ENCODE measurements around the gene FOXN3.

FOXN3 gene

DNA sequence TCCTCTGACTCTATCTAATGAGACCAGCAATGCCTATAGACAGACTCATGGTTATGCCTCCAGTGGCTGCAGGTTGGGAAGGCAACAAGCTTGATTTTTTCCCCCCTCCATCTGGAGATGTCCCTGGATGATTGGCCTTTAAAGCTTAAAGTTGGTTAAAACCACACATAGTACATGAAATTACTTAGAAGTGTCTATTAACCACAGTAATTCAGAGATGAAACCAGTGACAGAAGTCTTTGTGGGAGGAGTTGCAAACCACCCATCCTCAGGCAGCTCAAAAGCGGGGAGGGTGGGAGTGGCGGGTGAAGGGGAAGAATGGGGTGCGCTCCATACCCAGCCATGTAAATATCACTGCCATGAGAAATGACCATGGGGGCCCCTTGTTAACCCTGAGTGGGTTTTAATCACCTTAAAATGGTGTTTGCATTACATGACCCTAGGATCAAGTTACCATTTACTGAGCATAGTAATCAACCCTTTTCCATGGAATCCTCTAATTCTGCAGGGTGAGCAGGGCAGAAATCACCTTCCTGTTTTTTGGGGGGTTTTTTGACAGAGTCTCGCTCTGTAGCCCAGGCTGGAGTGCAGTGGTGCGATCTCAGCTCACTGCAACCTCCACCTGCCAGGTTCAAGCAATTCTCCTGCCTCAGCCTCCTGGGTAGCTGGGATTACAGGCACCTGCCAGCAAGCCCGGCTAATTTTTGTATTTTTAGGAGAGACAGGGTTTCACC, 133.5 kb downstream of the FOXN3 start:
- TF ChIP-seq, protein P1, sequence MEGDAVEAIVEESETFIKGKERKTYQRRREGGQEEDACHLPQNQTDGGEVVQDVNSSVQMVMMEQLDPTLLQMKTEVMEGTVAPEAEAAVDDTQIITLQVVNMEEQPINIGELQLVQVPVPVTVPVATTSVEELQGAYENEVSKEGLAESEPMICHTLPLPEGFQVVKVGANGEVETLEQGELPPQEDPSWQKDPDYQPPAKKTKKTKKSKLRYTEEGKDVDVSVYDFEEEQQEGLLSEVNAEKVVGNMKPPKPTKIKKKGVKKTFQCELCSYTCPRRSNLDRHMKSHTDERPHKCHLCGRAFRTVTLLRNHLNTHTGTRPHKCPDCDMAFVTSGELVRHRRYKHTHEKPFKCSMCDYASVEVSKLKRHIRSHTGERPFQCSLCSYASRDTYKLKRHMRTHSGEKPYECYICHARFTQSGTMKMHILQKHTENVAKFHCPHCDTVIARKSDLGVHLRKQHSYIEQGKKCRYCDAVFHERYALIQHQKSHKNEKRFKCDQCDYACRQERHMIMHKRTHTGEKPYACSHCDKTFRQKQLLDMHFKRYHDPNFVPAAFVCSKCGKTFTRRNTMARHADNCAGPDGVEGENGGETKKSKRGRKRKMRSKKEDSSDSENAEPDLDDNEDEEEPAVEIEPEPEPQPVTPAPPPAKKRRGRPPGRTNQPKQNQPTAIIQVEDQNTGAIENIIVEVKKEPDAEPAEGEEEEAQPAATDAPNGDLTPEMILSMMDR (IDR thresholded peaks at IDR 0.05; ENCODE audit: low read depth, low read length, missing control alignments), result no peak
- Histone ChIP-seq H3K27ac (no peak overlapping the region), H3K27me3 (replicated peaks) (no peaks in the 10 kb centered on the region), H3K36me3 (replicated peaks) (peaks cover 2% of the 10 kb centered on the region), H3K4me3 (ENCODE audit: low read depth, low read length) (no peak overlapping the region)
- in situ Hi-C loops (cut with HindIII; ENCODE audit: low pct_ligation_motif_present, low sequenced_read_pairs), result no loop called here
- no peak for DNase-seq

DNA sequence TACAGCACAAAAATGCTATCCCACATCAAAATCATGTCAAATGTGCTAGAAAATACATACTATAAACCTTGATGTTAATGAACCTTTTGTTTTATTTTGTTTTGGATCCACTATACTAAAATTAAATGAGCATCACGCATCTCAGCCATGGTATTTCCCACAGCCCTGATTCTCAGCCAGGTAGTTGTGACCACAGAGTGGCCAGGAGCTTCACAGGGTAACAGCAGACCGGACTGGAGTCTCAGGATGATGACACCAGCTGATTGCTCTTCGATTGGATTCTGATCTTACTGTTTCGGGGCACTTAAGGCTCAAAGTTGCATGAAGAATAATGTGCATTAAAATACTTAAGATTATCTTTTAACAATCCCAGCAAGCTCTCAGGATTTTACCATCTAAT, 134.8 kb downstream of the FOXN3 start:
- Histone ChIP-seq H3K4me3 (ENCODE audit: low read depth, low read length) (no peak overlapping the region), H3K36me3 (replicated peaks) (peaks cover 2% of the 10 kb centered on the region), H3K27me3 (replicated peaks) (no peaks in the 10 kb centered on the region), H3K27ac (no peak overlapping the region)
- DNase-seq, result no peak
- TF ChIP-seq, protein P1 (IDR thresholded peaks at IDR 0.05; ENCODE audit: low read depth, low read length, missing control alignments), result no peak
- in situ Hi-C loops (cut with HindIII; ENCODE audit: low pct_ligation_motif_present, low sequenced_read_pairs), result no loop called here

DNA sequence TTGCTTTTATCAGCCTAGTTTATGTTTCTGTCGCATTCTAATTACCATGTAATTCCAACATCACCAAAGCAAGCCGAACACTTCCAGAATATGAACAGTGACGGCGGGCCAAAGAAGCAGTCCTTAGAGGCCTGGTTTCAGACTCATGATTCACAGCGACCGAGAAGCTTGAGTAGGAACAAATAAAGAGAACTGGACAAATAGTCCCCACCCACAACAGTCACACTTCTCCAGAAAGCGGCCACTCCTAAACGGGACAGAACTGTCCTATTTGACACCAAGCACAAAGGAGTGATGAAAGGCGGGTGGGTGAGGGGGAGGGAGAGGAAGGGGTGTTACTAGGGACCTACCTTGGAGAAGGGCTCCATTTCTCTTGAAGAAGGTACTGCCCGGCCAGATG, 136.4 kb downstream of the FOXN3 start:
- no peak for DNase-seq
- no peak overlapping the region for H3K4me3 ChIP-seq (ENCODE audit: low read depth, low read length)
- in situ Hi-C loops (cut with HindIII; ENCODE audit: low pct_ligation_motif_present, low sequenced_read_pairs), result no loop called here
- H3K27ac ChIP-seq, result no peak overlapping the region
- no peaks in the 10 kb centered on the region for H3K27me3 ChIP-seq (replicated peaks)
- peaks cover 2% of the 10 kb centered on the region for H3K36me3 ChIP-seq (replicated peaks)
- TF ChIP-seq, protein P1 (IDR thresholded peaks at IDR 0.05; ENCODE audit: low read depth, low read length, missing control alignments), result no peak

DNA sequence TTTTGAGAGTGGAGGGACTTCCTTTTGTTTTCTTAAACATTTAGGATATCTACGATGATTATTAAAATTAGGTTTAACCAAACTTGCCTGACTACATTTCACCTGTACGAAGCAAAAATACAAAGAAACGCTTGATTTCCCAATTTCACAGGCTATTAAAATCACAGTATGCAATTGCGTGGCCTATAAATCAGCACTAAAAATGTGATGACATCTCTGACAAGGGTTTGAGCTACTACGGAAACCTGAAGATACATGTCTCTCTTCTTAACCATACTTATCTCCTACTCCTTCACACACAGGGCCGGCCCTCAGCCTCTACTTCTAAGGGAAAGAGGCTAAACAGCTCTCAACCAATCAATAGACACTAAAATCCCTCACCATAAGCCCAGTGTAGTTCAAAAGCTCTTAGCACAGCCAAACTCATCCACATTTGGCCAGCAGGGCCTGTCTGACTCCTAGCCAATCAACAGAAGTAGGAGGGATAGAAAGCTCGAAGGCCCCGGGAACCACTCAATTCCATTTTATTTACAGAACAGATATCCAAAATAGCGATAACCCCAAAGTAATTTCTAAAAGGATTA, 137.3 kb downstream of the FOXN3 start:
- Histone ChIP-seq H3K4me3 (ENCODE audit: low read depth, low read length) (no peak overlapping the region), H3K27me3 (replicated peaks) (no peaks in the 10 kb centered on the region), H3K27ac (no peak overlapping the region), H3K36me3 (replicated peaks) (peaks cover 2% of the 10 kb centered on the region)
- in situ Hi-C loops (cut with HindIII; ENCODE audit: low pct_ligation_motif_present, low sequenced_read_pairs), result no loop called here
- TF ChIP-seq, protein P1 (IDR thresholded peaks at IDR 0.05; ENCODE audit: low read depth, low read length, missing control alignments), result no peak
- DNase-seq, result no peak

DNA sequence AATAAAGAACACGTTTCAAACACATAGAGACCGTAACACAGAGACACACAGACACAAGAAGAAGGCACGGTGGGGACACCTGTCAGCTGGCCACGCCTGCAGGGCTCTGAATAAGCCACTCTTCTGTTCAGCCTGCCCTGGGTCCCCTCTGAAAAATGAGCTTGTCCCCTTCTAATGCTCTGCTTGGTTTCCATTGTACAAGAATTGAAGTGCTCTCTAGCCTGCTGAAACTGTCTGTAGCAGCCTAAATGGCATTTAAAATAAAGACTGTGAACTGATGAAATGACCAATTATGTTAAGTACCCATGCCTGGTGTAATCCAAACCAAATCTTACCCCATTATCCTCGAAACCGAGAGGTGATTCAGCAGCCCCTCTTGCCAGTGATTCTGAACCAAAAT, 139.8 kb downstream of the FOXN3 start:
- in situ Hi-C loops (cut with HindIII; ENCODE audit: low pct_ligation_motif_present, low sequenced_read_pairs), result no loop called here
- H3K27me3 ChIP-seq (replicated peaks), result no peaks in the 10 kb centered on the region
- peaks cover 2% of the 10 kb centered on the region for H3K36me3 ChIP-seq (replicated peaks)
- TF ChIP-seq, protein P1 (IDR thresholded peaks at IDR 0.05; ENCODE audit: low read depth, low read length, missing control alignments), result no peak
- H3K27ac ChIP-seq, result no peak overlapping the region
- H3K4me3 ChIP-seq (ENCODE audit: low read depth, low read length), result no peak overlapping the region
- DNase-seq, result no peak
